GM12801 (cell line): ENCODE measurements around the gene TNRC18.

Source experiments
- TF ChIP-seq, protein P1 (sequence below): IDR thresholded peaks from one replicate; pipeline ENCODE4 v1.5.1; 2011; ENCODE audit warnings: control low read depth; ENCODE audit not compliant: insufficient read length; ENCODE audit errors: extremely low read depth

The TNRC18 gene

GRCh38 chr7:5283421-5284303 lies 140.0 kb downstream of the TNRC18 start:
- TF ChIP-seq, protein P1, sequence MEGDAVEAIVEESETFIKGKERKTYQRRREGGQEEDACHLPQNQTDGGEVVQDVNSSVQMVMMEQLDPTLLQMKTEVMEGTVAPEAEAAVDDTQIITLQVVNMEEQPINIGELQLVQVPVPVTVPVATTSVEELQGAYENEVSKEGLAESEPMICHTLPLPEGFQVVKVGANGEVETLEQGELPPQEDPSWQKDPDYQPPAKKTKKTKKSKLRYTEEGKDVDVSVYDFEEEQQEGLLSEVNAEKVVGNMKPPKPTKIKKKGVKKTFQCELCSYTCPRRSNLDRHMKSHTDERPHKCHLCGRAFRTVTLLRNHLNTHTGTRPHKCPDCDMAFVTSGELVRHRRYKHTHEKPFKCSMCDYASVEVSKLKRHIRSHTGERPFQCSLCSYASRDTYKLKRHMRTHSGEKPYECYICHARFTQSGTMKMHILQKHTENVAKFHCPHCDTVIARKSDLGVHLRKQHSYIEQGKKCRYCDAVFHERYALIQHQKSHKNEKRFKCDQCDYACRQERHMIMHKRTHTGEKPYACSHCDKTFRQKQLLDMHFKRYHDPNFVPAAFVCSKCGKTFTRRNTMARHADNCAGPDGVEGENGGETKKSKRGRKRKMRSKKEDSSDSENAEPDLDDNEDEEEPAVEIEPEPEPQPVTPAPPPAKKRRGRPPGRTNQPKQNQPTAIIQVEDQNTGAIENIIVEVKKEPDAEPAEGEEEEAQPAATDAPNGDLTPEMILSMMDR, result no peak

DNA sequence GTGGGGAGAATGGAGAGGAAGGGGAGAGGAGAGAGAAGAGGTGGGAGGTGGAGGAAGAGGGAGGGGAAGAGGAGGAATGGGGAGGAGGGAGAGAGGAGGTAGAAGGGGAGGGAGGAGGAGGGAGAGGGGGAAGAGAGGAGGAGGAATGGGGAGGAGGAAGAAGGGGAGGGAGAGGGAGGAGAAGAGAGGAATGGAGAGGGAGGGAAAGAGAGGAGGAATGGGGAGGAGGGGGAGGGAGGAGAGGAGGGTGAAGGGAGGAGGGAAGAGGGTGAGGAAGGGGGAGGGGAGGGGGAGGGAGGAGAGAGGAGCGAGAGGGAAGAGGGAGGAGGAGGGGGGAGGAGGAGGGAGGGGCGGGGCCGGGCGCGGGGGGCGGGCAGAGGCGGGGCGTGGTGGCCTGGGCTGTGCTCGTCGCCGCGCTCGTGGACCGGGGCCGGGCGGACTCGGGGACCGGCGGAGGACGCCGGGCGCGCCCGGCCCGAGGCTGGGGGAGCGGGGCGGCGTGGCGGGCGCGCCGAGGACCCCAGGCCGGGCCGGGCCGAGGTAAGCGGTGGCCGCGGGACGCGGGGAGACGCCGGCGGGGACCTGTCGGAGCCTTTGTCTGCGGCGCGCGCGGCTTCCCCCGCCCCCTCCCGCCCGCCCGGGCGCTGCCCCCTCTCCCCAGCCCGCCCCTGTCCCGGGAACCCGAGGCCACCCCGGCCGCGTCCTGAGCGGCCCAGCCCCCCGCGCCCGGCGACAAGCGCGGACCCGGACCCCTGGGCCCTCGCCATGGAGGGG lies 140.9 kb downstream of the TNRC18 start, which contains the start of gene SLC29A4:
Gene SLC29A4, plus strand, starts transcription at position 401 of the 774 bp plus-strand sequence. CDS start 4,874 bp downstream, outside the sequence.
- TF ChIP-seq, protein P1, result no peak

DNA sequence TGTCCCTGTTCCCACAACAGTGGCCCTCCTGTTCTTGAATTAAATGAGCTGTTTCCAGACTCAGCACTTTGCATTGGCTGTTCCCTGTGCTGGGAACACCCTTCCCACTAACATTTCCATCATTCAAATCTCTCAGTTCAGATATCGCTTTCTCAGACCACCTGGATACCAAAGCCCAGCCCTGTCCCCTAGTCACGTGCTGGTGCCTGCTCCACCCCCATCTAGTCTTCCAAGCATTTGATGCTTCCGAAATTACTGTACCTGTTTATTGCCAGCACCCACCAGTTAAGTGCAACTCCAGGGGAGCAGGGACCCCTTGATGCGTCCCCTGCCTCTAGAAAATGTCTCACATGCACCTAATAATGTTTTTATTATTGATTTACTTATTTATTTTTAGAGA lies 143.9 kb downstream of the TNRC18 start:
- TF ChIP-seq, protein P1, result no peak

- TF ChIP-seq, protein P1, result no peak
Observed at GRCh38 chr7:5278766-5279165, 144.9 kb downstream of the TNRC18 start.

DNA sequence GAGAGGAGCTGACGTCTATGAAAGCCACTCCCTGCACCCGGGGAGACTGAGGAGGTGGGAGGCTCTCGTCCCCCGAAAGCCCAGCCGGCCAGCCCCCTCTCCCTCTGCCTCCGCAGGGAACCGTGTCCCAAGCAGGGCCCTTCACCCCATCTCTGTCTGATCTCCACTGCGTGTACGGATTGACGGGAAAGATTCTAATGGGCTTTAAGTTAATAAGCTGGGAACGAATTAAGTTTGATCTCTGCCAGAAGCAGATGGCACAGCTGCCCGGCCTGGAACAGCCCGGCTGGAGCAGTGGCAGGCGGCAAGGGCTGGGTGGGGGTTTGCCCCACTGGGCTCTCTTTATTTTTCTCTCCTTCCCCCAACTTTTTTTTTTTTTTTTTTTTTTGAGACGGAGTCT lies 147.0 kb downstream of the TNRC18 start:
- TF ChIP-seq, protein P1, result no peak

DNA sequence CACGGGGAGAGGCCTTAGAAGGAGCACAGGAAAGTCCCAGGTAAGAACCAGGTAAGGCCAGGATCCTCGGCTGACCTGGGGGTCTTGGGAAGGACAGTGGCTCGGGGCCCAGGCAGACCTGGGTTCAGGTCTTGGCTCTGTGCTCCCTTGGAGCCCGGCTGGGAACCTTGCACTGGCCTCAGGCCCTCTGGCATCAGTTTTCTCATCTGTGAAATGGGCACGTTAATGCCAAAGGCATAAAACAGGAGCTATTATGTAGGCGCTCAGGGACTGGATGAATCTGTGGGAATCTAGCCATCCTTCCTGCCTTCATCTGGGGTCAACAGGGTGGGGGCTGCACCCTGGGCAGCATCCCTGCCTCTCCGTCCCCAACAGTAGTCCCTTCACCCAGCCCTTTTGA lies 149.2 kb downstream of the TNRC18 start:
- TF ChIP-seq, protein P1, result no peak

DNA sequence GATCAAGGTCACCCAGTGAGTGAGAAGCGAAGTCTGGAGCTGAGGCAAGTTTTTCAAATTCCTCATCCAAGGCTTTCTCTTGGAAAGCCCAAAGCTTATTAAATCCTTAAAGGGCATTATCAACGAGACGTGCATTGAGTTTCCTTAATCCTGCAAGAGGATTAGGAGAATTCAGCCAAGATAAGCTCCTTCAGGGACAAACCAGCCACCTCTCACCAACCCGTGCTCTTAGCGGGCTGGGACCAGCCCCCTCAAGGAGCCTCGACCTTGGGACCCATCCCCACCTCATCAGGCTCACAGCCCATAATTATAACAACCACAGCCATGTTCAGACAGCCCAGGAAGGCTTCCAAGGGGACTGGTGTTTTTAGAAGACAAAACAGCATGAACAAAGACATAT lies 152.8 kb downstream of the TNRC18 start:
- TF ChIP-seq, protein P1, result no peak
